Right renal pelvis (tissue), 4 donors: ENCODE data around the gene NEDD4. TPM values are rescaled to one million over a fixed set of nuclear protein-coding genes. Genes with fewer than 3 reads are reported as not detected.
"Not testable (repeated sequence)": the region's sequence is repeated elsewhere in the genome, so short reads cannot be mapped to it uniquely, and the experiment has no call there.

Experiments used
- DNase-seq, 4 donors: peaks; one replicate each; pipeline ENCODE4 v3.0.0-alpha.2; 2013; ENCODE audit warnings: low read depth in 4 of 4, low spot score in 3 of 4, missing footprints in 1 of 4
- polyA plus RNA-seq, 4 donors: library from polyadenylated mRNA; unstranded; fragments of 120-200 nt; gene quantifications; one replicate each; pipeline ENCODE4 v1.2.1, GENCODE V29; 2013; ENCODE audit not compliant: insufficient read length in 4 of 4

The NEDD4 gene
- polyA plus RNA-seq, 4 donors = 13.7 to 17.7 (median 16.3) TPM

DNA sequence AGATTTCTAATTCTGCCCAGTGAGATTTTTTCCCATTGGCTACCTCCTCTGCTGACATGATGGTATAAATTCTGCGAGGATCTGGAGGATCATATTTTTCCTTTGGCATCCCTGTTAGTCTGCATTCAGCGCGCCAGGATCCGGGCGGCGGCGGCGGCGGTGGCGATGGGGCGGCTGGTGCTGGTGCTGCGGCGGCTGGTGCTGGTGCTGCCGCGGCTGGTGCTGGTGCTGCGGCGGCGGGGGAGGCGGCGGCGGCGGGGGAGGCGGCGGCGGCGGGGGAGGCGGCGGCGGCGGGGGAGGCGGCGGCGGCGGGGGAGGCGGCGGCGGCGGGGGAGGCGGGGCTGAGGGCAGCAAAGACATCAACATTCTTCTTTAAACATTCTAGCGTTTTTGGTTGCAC, 13.6 kb upstream of the NEDD4 start:
- not testable (repeated sequence) for DNase-seq

DNA sequence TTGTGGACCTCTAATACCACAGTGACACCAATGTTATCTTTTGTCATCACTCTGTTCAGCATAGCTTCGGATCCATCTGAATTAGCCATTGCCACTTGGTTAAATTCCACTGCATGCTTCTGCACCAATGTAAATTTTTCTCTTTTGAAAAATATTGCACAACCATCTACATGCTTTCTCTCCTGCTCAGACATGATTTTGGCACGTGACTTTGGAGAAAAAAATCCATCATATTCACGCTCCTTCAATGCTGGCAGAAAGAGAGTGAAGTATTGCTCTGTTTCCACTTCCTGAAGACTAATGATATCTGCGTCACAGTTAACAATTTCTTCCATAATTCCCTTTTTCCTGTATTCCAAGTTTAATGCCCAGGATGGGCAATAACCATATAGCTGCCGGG, 13.0 kb upstream of the NEDD4 start:
- DNase-seq = not testable (repeated sequence)

DNA sequence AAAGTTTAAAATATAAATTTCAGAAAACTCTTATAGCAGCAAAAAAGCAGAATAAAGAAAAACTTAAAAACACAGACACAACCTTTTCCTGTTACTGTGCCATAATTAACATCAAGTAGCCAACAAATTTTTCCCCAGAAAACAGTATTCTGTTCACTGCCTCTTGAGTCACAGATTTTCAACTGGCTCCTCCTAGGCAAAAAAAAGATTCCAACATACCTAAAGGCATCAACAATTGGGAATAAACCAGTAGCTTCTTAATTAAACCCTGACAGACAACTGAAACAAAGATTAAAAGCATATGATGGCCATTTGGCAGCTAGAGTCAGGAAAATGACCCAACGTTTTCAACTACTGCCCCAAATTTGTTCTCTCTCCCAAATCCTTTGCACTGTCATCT, 10.9 kb upstream of the NEDD4 start:
- not testable (repeated sequence) for DNase-seq

DNA sequence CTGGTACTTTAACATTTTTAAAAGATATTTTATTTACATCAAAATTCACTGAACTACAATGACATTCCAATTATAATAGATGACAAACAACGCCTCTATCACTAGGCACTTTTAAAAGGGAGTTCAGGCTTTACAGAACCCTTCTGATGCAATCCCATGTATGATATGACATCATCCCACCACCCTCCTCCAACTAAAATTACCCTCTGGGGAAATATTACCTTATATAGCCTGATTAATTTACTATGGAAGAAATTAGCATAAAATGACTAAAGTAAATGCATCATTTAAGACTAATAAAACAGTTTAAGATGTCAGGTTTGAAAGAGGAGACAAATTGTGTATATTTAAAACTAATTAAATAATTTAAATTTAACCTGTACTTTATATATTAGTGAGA, 10.4 kb upstream of the NEDD4 start:
- DNase-seq = not testable (repeated sequence)

DNA sequence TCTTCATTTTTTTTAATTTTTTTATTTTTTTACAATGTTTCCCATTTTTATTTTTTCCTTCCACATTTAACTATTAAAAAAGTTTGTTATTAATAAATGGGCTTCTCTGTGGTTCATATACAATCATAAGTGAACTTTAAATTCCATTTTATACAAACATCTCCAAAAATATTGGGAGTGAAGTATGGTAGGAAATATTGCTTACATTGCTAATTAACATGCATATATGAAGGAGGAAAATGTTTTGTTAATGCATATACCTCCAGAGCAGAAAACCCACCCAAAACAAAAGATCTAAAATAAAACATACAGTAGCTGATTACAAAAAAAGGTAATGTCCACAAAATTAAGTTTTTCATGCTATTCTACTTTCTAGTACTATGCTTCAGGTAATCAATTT, 9.9 kb upstream of the NEDD4 start:
- DNase-seq = not testable (repeated sequence)

DNA sequence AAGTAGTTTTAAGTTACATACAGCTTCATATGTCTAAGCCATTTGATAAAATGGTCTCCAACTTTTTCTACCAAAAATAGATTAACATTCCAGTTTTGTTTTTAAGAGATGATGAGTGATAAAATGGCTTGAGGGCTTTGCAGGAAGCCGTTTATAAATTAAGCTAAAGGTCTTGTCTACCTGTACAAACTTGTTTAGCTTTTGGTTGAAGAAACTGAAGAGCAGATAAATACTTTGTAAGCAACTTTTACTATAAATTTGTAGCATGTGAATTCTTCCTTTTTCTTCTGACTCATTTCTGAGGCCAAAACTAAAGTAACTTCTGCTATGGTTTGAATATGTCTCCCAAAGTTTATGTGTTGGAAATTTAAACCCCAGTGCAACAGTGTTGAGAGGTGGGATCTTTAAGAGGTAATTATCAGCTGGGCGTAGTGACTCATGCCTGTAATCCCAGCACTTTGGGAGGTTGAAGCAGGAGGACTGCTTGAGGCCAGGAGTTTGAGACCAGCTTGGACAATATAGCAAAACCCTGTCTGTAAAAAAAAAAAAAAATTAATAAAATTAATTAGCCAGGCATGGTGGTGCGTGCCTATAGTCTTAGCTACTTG, 8.2 kb upstream of the NEDD4 start:
- no peak for DNase-seq

DNA sequence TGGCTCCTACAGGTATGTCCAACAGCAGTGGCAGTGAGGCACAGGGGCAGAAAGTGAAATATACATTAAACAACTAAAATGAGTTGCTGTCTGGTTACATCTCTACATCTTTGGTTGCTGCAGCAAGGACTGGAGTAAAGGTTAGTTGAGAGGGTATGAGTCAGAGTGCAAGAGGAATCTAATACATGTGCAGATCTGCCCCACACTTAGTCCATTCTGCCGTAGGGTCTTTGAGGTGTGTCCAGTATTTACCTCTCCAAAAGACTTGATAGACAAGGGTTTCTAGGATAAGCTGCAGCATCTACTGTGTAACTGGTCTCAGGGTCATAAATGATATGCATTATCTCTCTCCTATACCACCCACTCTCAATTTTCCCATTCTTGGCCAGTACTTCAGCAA, 6.2 kb upstream of the NEDD4 start:
- DNase-seq = no peak

DNA sequence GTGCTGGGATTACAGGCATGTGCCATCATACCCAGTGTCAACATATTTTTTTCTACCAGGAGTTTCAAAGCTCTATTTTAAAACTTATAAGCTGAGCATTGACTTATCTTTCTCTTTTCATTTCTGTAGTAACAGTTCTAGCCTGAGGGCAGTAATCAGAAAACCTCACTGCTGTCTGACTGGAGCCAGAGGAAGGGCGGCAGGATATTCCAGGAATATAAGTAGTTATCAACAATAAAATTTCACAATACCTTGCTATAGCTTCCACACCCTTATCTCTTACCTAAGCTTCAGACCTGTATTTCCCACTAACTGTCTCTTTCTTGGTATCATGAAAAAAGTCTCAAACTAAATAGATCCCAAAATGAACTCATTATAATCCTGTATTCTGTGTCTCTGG, 5.1 kb upstream of the NEDD4 start:
- DNase-seq = no peak

DNA sequence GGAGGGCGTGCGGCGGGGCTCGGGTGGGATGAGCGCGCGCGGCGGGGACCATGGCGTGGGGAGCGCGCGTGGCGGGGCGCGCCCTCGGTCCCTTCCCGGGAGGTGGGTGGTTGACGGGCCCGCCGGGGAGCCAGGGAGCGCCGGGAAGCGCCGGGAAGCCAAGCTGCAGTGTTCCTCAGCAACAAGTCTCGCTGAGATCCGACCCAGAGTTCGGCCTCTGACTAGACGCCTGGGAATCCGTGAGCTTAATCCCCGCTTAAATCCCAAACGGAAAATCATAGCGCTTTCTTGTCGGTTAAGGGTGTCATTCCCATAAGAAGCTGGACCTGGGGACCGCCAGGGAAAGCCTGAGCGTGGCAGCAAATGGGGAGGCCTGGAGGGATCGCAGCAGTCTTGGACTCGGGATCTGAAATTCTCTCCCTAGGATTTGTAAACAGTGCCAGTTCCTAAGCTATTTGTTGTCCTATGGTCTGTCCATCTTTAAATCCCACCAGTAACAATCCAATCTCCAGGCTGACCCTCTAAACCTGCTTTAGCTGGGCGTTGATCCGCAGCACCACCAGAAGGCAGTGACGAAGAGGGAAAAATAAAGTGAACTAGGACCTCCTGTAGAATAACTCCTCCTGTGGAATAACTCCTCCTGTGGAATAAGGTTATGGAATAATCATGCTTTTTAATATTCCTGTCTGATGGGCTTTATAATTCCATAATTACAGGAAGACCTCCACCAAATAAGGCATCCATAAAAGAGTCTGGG, 570 bp upstream of the NEDD4 start:
- peak in 3 of 4 donors; percentile 30 to 42 (median 38) for DNase-seq

DNA sequence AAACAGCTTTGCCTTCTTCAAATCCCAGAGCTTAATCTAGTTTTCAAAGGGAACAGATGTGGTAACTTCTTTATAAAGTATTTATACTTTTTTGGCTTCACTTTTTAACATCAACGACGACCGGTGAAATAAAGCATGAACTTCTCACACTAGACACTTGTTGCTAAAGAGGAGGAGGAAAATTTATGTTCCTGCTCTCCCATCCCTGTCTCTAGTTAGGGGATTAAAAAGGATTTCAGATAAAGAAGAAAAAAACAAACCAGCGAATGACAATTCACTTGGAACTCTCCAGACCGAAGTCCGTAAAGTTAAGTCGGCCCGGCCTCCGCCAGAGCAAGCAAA, 672 bp downstream of the NEDD4 start:
- DNase-seq = no peak

DNA sequence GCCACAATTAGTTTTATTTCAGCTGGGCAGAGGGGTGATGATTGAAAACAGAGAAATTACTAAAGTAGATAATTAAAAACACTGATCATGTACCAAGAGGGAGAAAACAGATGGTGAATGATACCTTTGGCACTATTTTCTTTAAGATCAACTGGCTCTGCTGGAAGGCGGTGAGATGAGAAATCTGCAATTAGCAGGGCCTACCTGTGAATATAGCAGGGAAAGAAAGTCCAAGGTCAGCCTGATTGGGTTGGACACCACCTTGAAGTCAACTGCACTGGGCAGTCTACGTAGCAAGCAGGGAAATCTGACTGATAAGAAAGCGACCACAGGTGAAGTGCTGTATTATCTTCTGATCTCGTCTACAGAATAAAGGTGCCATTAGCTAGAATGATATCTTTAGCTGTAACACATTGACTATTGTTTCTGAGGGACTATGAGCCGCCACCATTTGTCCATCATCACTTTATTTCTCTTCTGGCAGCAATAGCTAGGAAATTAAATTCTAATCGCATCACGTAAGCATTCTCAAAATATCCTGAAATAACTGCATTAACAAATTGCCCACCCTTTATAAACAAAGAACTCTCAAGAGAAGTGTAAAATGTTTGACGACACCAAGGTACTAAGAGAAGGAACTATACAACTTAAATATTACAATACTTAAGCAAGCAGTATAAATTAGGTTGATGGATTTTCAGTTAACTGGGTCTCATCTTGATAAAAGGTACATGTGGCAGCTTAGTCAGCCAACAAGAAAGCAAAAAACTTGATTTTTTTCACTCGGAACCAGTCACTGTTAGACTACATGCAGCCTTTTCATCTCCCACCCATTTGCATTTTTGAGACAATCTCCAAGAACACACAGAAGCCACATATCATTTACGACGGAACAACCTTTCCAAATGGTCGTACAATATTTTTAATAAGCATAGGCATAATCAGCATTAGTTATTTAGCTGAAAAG, 1.3 kb downstream of the NEDD4 start:
- no peak for DNase-seq

DNA sequence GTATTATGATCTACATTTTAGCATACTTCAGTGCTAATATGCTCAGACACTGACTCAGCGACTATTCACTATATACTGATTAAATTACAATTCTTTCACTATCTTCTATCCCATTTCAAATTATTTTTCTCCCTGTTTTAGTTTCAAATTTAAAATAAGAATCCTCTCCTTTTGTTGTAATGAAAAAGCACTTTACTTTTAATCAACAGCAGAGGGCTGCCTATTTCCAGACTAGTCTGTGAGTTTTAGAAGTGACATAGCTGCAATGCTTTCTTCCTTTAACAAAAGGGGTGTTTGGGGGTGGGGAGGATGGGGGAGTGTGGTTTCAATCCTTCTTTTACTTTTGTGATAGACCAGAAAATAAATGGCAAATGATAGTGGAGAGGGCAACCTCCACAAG, 2.4 kb downstream of the NEDD4 start:
- no peak for DNase-seq

DNA sequence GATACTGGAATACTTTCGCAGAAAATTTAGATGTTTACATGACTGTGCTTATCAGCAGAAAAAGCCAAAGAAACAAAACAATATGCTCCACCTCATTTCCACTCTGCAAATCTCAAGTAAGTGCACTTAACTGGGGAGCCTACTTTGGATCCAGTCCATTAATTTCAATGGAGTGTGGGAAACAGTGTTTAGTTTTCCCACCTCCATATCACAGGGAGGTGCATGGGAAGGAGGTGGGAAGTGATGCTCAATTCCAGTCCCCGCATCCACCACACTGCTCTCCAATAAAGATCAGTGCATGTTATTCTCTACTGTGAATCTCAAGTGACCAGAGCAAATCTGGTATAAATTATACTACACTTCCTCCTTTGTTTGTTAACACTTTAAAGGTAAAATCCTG, 2.9 kb downstream of the NEDD4 start:
- DNase-seq = no peak

DNA sequence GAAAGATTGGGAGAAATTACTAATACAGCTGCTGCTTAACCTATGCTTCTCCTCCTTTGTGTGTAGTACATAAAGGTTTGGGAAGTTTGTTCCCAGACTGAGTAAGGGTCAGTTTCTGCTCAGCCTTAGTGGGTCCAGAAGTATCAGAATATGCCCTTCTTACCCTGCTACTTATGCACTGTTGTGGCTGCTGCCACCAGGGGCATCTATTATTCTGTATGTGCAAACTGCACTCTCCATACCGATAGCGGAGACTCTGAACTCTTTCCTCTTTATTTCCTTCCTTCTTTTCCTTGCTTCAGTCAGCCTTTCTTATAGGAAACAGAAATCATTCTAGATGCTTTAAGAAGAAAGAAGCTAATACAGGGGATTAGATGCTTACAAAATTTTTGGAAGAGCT, 4.0 kb downstream of the NEDD4 start:
- DNase-seq = no peak

DNA sequence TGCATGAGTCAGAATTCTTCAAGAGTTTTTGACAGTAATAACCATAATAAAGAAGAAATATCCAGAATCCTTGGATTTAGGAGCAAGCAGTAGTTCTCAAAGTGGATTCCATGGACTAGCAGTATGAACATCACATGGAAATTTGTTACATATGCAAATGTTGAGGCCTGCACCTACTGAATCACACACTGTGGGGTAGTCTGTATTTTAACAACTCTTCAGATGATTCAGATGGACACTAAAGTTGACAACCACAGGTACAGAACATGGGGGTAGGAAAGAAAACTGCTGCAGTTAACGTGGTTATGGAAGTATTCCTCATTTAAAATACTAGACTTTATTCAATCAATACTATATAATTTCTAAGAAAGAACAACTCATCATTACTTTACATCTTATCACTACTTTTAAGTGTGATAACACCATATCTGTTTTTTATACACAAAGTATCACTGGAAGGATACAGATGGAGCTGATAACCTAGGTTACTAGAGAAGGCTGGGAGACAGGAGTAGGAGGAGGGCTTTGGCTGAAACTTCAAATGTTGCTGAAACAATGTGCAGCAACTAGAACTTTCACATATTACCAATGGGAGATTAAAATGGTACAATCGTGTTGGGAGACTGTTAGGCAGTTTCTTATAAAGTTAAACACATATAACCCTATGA, 11.7 kb downstream of the NEDD4 start:
- DNase-seq = no peak

DNA sequence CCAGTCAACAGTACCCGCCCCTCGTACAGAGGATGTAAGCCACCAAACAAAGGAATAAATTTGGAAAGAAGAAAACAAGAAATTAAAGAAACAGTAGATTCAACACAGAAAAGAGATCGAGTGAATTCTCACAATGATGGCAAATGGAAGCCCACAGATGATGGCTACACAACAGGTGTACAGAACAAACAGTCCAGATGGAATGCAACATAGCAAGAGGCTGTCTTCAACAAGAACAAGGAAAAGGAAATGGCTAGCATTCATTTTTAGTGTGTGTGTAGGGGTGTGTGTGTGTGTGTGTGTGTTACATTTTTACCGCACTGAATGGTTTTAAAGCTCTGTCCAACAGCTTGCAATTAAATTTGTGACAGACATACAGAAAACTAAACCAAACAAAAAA, 12.9 kb downstream of the NEDD4 start:
- no peak for DNase-seq

DNA sequence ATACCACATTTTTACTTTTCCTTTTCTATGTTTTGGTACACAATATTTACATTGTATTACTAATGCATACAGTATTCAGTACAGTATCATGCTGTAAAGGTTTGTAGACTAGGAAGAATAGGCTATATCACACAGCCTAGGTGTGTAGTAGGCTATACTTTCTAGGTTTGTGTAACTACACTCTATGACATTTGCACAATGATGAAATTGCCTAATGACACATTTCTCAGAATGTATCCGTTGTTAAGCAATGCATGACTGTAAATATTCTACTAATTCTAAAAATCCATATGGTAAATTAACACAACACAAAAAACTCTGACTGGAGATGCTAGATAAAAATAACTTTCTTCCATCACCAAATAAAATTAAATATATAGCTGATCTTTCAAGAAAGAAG, 16.2 kb downstream of the NEDD4 start:
- no peak for DNase-seq

DNA sequence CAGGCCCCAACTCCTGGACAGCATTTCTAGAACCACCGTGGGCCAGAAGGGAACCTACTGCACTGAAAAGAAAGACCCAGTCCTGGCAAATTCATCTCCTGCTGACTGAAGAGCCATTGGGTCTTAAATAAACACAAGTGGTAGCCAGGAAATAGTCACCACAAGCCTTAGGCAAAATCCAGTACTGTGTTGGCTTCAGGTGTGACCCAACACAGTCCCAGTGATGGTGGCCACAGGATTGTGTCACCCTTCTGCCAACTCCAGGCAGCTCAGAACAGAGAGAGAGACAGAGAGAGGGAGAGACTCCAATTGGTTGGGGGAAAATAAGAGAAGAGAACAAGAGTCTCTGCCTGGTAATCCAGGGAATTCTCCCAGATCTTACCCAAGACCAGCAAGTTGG, 23.1 kb downstream of the NEDD4 start:
- no peak for DNase-seq

DNA sequence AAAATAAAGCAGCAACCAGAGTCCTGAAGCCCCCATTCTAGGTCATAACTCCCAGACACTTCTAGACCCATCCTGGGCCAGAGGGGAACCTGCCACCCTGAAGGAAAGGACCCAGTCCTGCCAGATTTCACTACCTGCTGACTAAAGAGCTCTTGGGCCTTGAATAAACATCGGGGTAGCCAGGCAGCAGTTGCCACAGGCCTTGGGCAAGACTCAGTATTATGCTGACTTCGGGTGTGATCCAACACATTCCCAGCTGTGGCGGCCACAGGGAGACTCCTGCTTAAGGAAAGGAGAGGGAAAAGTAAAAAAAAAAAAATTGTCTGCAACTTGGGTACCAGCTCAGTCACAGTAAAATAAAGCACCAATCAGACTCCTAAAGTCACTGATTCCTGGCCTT, 23.8 kb downstream of the NEDD4 start:
- DNase-seq = no peak

DNA sequence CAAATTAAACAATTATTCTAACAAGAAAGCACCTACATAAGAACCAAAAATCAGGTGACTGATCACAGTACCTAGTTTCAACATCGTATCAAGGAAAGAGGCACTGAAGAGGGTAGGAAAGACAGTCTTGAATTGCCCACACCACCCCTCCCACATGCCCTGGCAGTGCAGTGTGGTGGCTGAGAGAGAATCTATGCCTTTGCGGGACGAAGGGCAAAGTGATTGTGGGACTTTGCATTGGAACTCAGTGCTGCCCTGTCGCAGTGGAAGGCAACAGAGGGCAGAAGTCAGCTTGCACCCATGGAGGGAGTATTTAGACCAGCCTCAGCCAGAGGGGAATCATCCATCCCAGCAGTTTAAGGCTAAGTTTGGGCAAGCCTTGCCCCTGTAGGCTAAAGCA, 24.5 kb downstream of the NEDD4 start:
- DNase-seq = no peak

DNA sequence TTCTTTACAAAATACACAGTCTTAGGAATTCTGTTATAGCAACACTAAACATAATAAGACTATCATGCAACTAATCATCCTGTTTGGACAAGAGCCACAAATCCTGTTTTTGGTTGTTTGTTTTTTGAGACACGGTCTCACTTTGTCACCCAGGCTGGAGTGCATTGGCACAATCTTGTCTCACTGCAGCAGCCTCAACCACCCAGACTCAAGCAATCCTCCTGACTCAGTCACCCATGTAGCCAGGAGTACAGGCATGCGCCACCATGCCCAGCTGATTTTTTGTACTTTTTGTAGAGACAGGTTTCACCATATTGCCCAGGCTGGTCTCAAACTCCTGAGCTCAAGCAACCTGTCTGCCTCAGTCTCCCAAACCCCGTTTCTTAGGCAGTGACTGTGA, 28.3 kb downstream of the NEDD4 start:
- DNase-seq = no peak
